A673 (cell line): ENCODE measurements around the gene BDNF.

Source experiments
- EZH2 ChIP-seq: fragments of 200-600 bp; sonication (generic); IDR thresholded peaks from 2 replicates; pipeline ENCODE4 v1.6.1; 2017; ENCODE audit warnings: borderline replicate concordance, low read depth, mild to moderate bottlenecking, mixed read lengths, antibody characterized with exemption, low read length; ENCODE audit not compliant: poor library complexity, severe bottlenecking
- TF ChIP-seq, protein P1 (sequence below): fragments of 300-800, 200-600 bp; sonication (generic); conservative IDR thresholded peaks from 2 replicates; pipeline ENCODE4 v1.5.1; 2017; ENCODE audit warnings: low read depth, mild to moderate bottlenecking, antibody characterized with exemption, low read length, moderate library complexity, mixed read lengths

DNA sequence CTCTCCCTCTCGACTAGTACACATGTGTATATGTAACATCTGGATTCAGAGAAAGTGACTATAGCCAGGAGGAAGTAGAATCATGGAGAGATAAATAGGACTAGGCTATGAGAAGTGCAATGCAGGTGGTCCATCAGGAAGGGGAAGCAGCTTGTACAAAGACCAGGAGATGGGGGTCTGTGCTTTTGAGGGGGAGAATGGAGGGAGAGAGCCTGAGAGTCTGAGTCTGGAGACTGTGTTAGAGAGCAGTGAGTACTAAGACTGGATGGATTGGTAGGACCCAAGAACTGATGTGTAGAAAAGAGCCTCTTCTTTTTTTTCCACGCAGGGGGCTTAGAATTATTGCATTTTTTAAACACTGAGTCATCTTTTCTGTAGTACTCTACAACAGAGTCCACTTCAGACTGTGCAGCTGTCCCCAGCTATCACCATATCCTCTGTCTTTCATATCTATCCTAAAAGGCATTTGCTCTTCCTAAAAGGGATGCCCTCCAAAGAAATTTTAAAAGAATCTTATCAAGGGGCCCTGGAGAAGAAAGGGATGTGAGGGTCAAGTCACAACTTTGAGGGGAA is 80.4 kb downstream of the BDNF start:
- no peak for TF ChIP-seq EZH2
- TF ChIP-seq, protein P1, sequence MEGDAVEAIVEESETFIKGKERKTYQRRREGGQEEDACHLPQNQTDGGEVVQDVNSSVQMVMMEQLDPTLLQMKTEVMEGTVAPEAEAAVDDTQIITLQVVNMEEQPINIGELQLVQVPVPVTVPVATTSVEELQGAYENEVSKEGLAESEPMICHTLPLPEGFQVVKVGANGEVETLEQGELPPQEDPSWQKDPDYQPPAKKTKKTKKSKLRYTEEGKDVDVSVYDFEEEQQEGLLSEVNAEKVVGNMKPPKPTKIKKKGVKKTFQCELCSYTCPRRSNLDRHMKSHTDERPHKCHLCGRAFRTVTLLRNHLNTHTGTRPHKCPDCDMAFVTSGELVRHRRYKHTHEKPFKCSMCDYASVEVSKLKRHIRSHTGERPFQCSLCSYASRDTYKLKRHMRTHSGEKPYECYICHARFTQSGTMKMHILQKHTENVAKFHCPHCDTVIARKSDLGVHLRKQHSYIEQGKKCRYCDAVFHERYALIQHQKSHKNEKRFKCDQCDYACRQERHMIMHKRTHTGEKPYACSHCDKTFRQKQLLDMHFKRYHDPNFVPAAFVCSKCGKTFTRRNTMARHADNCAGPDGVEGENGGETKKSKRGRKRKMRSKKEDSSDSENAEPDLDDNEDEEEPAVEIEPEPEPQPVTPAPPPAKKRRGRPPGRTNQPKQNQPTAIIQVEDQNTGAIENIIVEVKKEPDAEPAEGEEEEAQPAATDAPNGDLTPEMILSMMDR, result no peak
